Measurements from ENCODE around the gene CHST3.
"Not testable (repeated sequence)": the region's sequence is repeated elsewhere in the genome, so short reads cannot be mapped to it uniquely, and the experiment has no call there.

The CHST3 gene

DNA sequence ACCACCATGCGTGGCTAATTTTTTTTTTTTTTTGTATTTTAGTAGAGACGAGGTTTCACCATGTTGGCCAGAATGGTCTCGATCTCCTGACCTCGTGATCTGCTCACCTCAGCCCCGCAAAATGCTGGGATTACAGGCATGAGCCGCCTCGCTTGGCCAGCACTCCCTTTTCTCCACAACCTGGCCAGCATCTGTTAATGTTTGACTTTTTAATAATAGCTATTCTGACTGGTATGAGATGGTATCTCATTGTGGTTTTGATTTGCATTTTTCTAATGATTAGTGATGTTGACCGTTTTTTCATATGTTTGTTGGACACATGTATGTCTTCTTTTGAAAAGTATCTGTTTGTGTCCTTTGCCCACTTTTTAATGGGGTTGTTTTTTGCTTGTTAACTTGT, 3.8 kb downstream of the CHST3 start:
- not testable (repeated sequence) for H3K27ac ChIP-seq (ENCODE audit: low read depth, low read length)
- H3K27me3 ChIP-seq (ENCODE audit: control insufficient read depth, insufficient read depth, low read length), result peaks cover 31% of the 10 kb centered on the region

DNA sequence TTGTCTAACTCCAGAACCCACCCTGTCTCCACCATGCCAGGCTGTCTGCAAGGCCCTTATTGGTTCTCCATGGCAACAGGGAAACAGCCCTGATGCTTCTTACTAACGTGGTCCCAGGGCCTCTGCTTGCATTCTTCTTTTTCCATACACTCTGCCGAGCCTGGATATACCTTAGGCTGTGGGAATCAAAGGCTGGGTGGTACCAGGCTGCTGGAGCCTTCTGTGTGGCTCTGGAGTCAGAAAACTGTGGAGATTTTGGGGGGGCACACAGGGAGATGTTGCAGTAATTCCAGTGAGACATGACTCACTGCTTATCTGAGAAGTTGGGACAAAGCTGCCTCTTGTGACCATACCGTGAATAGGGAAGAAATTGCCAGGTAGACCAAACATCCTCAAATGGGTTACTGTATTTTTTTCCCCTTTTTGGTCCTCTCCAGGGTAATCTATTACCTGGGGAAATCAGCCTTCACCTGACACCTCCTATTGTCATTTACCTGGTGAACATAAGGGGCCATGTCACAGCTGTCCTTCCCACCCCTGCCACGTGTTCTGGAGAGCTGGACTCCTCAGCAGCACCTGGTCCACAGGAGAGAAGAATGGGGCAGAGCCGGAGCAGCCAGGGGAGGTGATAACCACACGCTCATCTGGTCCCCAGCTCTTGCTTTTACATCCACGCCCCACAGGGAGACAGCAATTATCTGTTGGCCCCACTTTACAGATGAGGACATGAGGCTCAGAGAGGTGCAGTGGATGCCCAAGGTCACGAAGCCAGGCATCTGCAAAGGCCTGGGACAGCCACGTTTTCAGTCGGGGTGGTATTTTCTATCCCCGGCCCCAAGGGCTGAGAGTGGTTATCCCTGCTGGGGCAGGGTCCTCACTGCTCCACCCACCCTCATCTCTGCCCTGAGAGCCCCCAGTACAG, 4.6 kb downstream of the CHST3 start:
- H3K4me1 ChIP-seq (ENCODE audit: control insufficient read depth, insufficient read depth, low read length), result peaks cover 20% of the 10 kb centered on the region
- H3K9ac ChIP-seq (ENCODE audit: low read depth, low read length), result no peak overlapping the region
- H3K27me3 ChIP-seq (ENCODE audit: control insufficient read depth, insufficient read depth, low read length), result peaks cover 23% of the 10 kb centered on the region
- no peak overlapping the region for H3K27ac ChIP-seq (ENCODE audit: low read depth, low read length)
- H3K36me3 ChIP-seq (ENCODE audit: control insufficient read depth, insufficient read depth, low read length), result no peaks in the 10 kb centered on the region
- H3K9me3 ChIP-seq (ENCODE audit: control insufficient read depth, insufficient read depth, low read length), result no peaks in the 10 kb centered on the region
- no peak overlapping the region for H3K4me3 ChIP-seq (ENCODE audit: low read depth, low read length)

More for the DNA sequence above, 3.8 kb downstream of the CHST3 start:
- not testable (repeated sequence) for H3K4me3 ChIP-seq (ENCODE audit: low read depth, low read length); H3K9me3 ChIP-seq (ENCODE audit: control insufficient read depth, insufficient read depth, low read length); H3K9ac ChIP-seq (ENCODE audit: low read depth, low read length); H3K36me3 ChIP-seq (ENCODE audit: control insufficient read depth, insufficient read depth, low read length)
- H3K4me1 ChIP-seq (ENCODE audit: control insufficient read depth, insufficient read depth, low read length), result peaks cover 20% of the 10 kb centered on the region

DNA sequence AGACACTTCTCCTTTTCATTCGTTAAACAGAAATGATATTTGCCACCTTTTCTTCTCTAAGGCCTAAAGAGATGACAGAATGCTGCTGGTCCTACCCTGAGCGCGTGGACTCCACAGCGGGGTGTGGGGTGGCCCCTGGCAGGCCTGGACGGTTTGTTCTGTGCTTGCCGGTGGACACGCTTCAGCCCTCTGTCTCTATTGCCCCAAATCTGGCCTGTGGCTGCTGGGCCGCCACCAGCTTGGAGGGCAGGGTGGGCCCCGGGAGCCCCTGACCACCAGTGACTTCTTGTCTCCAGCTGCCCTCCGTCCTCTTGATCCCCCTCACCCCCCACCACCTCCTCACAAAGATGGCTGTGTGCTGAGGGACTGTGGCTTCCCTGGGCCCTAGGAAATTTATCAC, 5.7 kb downstream of the CHST3 start:
- peaks cover 18% of the 10 kb centered on the region for H3K27me3 ChIP-seq (ENCODE audit: control insufficient read depth, insufficient read depth, low read length)
- peaks cover 18% of the 10 kb centered on the region for H3K4me1 ChIP-seq (ENCODE audit: control insufficient read depth, insufficient read depth, low read length)
- no peak overlapping the region for H3K4me3 ChIP-seq (ENCODE audit: low read depth, low read length)
- H3K9me3 ChIP-seq (ENCODE audit: control insufficient read depth, insufficient read depth, low read length), result no peaks in the 10 kb centered on the region
- H3K9ac ChIP-seq (ENCODE audit: low read depth, low read length), result no peak overlapping the region
- H3K27ac ChIP-seq (ENCODE audit: low read depth, low read length), result peak overlapping the region; percentile 27
- H3K36me3 ChIP-seq (ENCODE audit: control insufficient read depth, insufficient read depth, low read length), result no peaks in the 10 kb centered on the region

DNA sequence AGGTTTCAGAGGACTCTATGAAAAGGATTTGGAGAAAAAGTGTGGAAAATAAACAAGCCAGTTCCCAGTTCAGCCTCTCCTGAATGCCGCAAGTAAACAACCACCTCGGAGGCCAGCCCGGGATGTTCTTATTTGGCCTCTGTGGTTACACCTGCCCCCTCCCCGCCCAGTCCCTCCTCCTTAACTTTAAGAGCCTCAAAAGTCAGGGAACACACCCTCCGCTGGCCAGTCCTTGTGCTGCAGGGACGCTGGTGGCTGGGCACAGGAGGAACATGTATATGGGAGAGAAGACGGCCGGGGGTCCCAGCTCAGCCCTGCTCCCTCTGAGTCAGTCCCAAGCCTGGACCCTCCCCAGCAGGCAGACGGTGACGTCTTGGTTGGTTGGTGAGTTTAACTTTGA, 6.1 kb downstream of the CHST3 start:
- H3K9ac ChIP-seq (ENCODE audit: low read depth, low read length), result no peak overlapping the region
- H3K4me1 ChIP-seq (ENCODE audit: control insufficient read depth, insufficient read depth, low read length), result peaks cover 14% of the 10 kb centered on the region
- no peaks in the 10 kb centered on the region for H3K36me3 ChIP-seq (ENCODE audit: control insufficient read depth, insufficient read depth, low read length)
- H3K27me3 ChIP-seq (ENCODE audit: control insufficient read depth, insufficient read depth, low read length), result peaks cover 14% of the 10 kb centered on the region
- H3K4me3 ChIP-seq (ENCODE audit: low read depth, low read length), result no peak overlapping the region
- no peaks in the 10 kb centered on the region for H3K9me3 ChIP-seq (ENCODE audit: control insufficient read depth, insufficient read depth, low read length)
- no peak overlapping the region for H3K27ac ChIP-seq (ENCODE audit: low read depth, low read length)

DNA sequence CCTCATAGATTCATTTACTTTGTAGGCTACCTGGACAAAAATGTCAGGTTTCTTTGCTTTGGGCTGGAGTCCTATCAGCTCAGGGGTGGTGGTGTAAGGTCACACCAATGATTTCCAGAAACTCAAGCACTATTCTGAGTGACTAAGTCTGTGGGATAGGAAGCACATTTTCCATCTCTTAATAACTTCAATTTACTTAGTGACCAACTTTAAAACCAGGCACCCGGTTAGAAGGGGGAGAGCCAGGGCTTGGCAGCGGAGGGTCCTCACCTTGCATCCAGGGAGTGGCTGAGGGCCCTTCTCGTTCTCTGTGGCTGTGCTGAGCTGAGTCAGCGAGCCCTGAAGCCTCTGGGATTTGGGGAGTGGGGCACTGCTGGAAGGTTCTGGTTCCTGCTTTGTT, 6.7 kb downstream of the CHST3 start:
- no peak overlapping the region for H3K27ac ChIP-seq (ENCODE audit: low read depth, low read length)

DNA sequence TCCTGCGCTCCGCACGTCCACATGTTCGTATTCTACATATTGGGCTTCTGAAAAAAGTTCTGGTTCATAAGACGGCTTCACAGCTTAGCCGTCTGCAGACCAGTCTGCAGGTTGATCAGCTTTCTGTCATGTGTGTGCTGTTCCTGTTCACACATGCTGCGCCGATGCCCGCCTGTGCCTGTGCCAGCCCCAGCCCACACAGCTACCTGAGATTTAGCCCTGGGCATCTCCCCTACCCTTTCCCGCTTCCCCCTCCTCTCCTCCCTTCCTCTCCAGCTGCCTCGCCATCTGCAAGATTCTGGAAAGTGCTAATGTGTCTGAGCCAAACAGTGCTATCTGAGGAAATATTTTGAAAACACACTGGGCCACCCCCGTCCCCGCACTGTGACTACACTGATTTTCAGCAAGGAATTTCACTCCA, 7.1 kb downstream of the CHST3 start:
- H3K4me1 ChIP-seq (ENCODE audit: control insufficient read depth, insufficient read depth, low read length), result peaks cover 5% of the 10 kb centered on the region; the same call in 1 of the 2 replicates
- H3K4me3 ChIP-seq (ENCODE audit: low read depth, low read length), result no peak overlapping the region
- H3K36me3 ChIP-seq (ENCODE audit: control insufficient read depth, insufficient read depth, low read length), result no peaks in the 10 kb centered on the region
- H3K27ac ChIP-seq (ENCODE audit: low read depth, low read length), result no peak overlapping the region
- no peak overlapping the region for H3K9ac ChIP-seq (ENCODE audit: low read depth, low read length)
- H3K27me3 ChIP-seq (ENCODE audit: control insufficient read depth, insufficient read depth, low read length), result peaks cover 4% of the 10 kb centered on the region; the same call in 1 of the 2 replicates
- H3K9me3 ChIP-seq (ENCODE audit: control insufficient read depth, insufficient read depth, low read length), result no peaks in the 10 kb centered on the region

More for the DNA sequence above, 6.7 kb downstream of the CHST3 start:
- H3K36me3 ChIP-seq (ENCODE audit: control insufficient read depth, insufficient read depth, low read length), result no peaks in the 10 kb centered on the region
- H3K9ac ChIP-seq (ENCODE audit: low read depth, low read length), result no peak overlapping the region
- no peaks in the 10 kb centered on the region for H3K9me3 ChIP-seq (ENCODE audit: control insufficient read depth, insufficient read depth, low read length)
- H3K4me3 ChIP-seq (ENCODE audit: low read depth, low read length), result no peak overlapping the region
- peaks cover 9% of the 10 kb centered on the region; the same call in 1 of the 2 replicates for H3K4me1 ChIP-seq (ENCODE audit: control insufficient read depth, insufficient read depth, low read length)
- H3K27me3 ChIP-seq (ENCODE audit: control insufficient read depth, insufficient read depth, low read length), result peaks cover 9% of the 10 kb centered on the region

DNA sequence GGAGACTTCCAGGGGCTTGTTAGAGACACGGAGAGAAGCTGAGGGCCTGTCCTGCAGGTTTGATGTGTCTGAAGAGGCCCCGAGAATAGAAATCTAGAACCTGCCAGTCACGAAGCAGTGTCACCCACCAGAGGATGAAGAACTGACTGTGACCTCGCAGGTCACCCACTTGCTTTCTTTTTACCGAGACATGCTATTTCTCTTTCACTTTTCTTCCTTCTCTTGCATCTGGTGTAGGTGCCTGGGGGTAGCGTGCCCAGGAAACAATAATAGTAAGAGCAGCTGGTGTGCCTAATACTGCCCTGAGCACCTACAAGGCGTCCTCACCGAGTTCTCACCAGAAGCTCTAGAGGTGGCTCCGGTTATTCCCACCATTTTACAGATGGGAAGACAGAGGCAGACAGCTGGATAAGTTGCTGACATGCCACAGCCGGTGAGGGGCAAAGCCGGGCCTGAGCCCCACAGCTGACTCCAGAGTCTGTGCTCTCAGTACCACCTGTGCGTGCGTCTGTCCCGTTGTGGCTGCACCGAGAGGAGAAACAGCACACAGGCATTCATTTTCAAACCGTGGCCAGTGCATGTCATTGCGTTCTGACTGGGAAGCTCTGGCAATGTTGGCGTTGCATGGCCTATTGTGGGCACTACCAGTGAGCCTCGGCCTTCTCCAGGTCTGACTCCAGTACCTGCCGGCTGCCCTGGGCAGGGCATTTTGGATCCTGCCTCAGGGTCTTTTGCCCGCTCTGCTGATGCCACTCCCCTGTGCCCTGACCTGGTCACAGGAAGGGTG, 7.8 kb downstream of the CHST3 start:
- Histone ChIP-seq H3K9me3 (ENCODE audit: control insufficient read depth, insufficient read depth, low read length) (no peaks in the 10 kb centered on the region), H3K27me3 (ENCODE audit: control insufficient read depth, insufficient read depth, low read length) (no peaks in the 10 kb centered on the region), H3K4me1 (ENCODE audit: control insufficient read depth, insufficient read depth, low read length) (peaks cover 5% of the 10 kb centered on the region; the same call in 1 of the 2 replicates), H3K4me3 (ENCODE audit: low read depth, low read length) (no peak overlapping the region), H3K9ac (ENCODE audit: low read depth, low read length) (no peak overlapping the region), H3K27ac (ENCODE audit: low read depth, low read length) (no peak overlapping the region), H3K36me3 (ENCODE audit: control insufficient read depth, insufficient read depth, low read length) (no peaks in the 10 kb centered on the region)

DNA sequence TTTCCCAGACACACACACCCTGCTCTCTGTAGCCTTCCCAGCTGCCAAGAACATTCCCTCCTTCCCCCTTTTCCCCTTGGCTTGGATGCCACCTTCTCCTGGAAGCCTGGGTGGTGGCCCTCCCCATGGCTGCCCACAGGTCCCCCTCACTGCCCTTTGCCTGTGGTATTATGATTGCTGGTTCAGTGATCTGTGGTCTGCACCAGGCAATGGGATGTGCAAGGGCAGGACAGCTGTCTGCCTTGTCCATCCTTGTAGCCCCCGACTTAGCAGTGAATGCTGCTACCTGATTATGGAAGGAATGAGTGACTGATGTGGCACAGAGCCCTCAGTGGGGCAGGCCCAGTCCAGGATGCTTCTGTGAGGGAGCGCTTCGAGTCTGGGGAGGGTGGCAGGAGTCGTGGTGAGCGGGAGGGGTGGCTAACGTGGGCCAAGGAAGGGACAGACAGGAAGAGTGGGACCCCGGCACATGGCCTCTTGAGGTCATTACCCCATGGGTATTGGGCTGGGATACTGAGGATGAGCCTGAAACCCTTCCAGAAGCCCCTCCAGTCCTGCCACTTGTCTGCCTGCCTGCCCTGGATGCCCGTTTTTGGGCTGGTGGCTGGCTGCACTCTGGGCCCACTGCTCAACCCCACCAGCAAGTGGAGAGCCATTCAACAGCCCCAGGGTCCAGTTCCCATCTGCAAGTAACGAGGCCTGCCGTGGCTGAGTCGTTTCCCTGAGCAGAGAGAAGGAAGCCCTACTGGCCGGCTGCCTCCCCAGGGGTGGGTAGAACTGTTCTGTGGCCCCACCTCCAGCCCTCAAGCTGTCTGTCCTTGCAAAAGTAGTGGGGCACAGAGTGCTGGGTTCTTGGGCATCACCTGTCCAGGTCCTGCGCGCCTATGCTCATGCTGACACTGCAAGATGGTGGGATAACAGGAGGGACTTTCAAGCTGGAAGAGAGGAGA, 8.8 kb downstream of the CHST3 start:
- Histone ChIP-seq H3K9ac (ENCODE audit: low read depth, low read length) (no peak overlapping the region), H3K27ac (ENCODE audit: low read depth, low read length) (no peak overlapping the region), H3K4me3 (ENCODE audit: low read depth, low read length) (no peak overlapping the region), H3K4me1 (ENCODE audit: control insufficient read depth, insufficient read depth, low read length) (peaks cover 5% of the 10 kb centered on the region; the same call in 1 of the 2 replicates), H3K36me3 (ENCODE audit: control insufficient read depth, insufficient read depth, low read length) (no peaks in the 10 kb centered on the region), H3K9me3 (ENCODE audit: control insufficient read depth, insufficient read depth, low read length) (no peaks in the 10 kb centered on the region), H3K27me3 (ENCODE audit: control insufficient read depth, insufficient read depth, low read length) (no peaks in the 10 kb centered on the region)

DNA sequence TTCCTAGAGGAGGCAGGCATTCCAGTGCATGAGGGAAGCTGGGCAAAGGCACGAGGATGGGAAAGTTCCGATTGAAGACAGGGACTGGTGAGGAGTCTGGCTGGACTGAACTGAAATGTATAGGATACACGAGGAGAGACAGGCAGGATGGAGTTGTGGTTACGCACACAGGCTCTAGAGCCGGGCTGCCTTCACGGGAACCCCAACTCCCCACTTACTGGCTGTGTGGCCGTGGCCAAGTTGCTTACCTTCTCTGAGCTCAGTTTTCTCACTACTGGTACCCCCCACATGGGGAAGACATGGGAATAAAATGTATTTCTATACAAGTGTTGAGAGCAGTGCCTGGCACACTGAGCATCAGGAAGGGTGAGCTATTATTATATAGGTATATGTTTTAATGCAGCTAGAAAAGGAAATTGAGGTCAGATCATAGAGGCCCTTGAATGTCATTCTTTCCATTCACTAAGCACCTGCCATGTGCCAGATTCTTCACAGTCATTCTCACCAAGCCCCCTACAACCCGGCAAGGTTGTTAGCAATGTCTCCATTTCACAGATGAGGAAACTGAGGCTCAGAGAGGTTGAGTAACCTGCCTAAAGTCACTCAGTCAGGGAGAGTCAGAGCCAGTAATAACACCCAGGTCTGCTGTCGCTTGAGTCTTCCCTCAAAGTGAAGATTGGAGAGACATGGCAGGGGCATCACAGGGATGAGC, 9.7 kb downstream of the CHST3 start:
- Histone ChIP-seq H3K27me3 (ENCODE audit: control insufficient read depth, insufficient read depth, low read length) (no peaks in the 10 kb centered on the region), H3K9me3 (ENCODE audit: control insufficient read depth, insufficient read depth, low read length) (no peaks in the 10 kb centered on the region), H3K27ac (ENCODE audit: low read depth, low read length) (no peak overlapping the region), H3K4me1 (ENCODE audit: control insufficient read depth, insufficient read depth, low read length) (peaks cover 5% of the 10 kb centered on the region; the same call in 1 of the 2 replicates), H3K36me3 (ENCODE audit: control insufficient read depth, insufficient read depth, low read length) (no peaks in the 10 kb centered on the region), H3K4me3 (ENCODE audit: low read depth, low read length) (no peak overlapping the region), H3K9ac (ENCODE audit: low read depth, low read length) (no peak overlapping the region)

DNA sequence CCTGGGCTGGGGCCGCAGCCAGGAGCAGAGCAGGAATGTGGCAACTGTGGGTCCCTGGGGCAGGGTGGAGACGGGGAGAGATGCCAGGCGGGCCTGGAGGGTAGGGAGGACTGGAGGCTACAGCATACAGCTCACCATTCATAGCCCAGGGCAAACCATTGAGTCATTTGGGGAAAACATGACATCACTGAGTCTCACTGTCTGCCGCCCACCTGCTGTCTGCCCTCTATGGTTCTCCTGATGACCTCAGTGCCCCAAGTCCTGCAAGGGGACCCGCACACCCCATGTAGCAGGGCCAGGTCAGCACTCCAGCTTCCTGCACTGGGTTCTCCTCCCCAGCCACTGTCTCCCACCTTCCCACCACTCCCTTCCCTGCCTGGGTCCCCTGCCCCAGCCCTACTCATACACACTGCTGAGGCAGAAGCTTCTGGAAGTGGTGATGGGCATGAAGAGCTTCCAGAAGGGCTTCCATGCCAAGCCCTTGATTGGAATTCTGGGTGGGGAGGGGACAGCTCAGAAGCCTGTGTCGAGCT, 10.4 kb downstream of the CHST3 start:
- H3K4me1 ChIP-seq (ENCODE audit: control insufficient read depth, insufficient read depth, low read length), result peaks cover 11% of the 10 kb centered on the region; the same call in 1 of the 2 replicates
- no peak overlapping the region for H3K9ac ChIP-seq (ENCODE audit: low read depth, low read length)
- H3K9me3 ChIP-seq (ENCODE audit: control insufficient read depth, insufficient read depth, low read length), result no peaks in the 10 kb centered on the region
- H3K27ac ChIP-seq (ENCODE audit: low read depth, low read length), result no peak overlapping the region
- H3K4me3 ChIP-seq (ENCODE audit: low read depth, low read length), result no peak overlapping the region
- H3K36me3 ChIP-seq (ENCODE audit: control insufficient read depth, insufficient read depth, low read length), result no peaks in the 10 kb centered on the region
- no peaks in the 10 kb centered on the region for H3K27me3 ChIP-seq (ENCODE audit: control insufficient read depth, insufficient read depth, low read length)

Measured in HUES48 (cell line).